Measurements from ENCODE around the gene PLPPR2. TPM values are rescaled to one million over a fixed set of nuclear protein-coding genes. Genes with fewer than 3 reads are reported as not detected.
"Not testable (repeated sequence)": the region's sequence is repeated elsewhere in the genome, so short reads cannot be mapped to it uniquely, and the experiment has no call there.

PLPPR2 gene
- total RNA-seq, 1 donor from 2014 or later, result 17.7 TPM

- ATAC-seq (no peak), DNase-seq (ENCODE audit: missing footprints) (no peak)
- intact Hi-C loops (cut with DNase I), result no loop called here
These were observed 9.2 kb downstream of the PLPPR2 start for GRCh38 chr19:11364296-11364904.

- intact Hi-C loops (cut with DNase I), result no loop called here
- ATAC-seq (no peak), DNase-seq (ENCODE audit: missing footprints) (no peak)
These were observed 9.7 kb downstream of the PLPPR2 start for GRCh38 chr19:11364935-11365334.

DNA sequence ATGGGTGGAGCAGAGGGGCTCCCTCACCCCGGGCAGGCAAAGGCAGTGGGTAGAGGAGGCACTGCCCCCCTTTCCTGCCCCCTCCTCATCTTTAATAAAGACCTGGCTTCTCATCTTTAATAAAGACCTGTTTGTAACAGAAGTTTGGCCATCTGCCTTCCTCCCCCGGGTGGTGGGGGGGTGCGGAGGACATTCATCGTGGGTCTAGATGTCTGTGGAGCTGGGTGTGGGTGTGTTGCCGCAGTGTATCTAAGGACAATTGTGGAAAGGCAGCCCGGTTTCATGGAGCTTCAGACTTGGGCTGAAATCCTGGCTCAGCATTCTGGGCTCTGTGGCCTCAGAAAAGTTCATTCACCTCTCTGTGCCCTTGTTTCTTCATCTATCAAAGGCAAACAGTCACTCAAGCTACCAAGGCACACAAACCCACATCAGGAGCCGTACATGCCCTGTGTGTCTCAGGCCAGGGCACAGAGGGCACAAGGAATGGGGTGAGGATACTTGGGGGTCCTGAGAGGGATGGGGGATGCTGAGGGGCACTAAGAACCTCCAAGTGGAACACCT, 10.4 kb downstream of the PLPPR2 start:
- intact Hi-C loops (cut with DNase I), result no loop called here
- ATAC-seq (no peak), DNase-seq (ENCODE audit: missing footprints) (no peak)

GRCh38 chr19:11367528-11367927, 12.3 kb downstream of the PLPPR2 start:
- ATAC-seq (no peak), DNase-seq (ENCODE audit: missing footprints) (no peak)
- intact Hi-C loops (cut with DNase I), result no loop called here

- ATAC-seq, result no peak
- DNase-seq (ENCODE audit: missing footprints), result no peak
- intact Hi-C loops (cut with DNase I), result loop anchor here (5.0 kb wide), 1 partner anchor 132 kb away; no protein-coding TSS in a partner anchor
These were observed 15.5 kb downstream of the PLPPR2 start for GRCh38 chr19:11370744-11371143.

DNA sequence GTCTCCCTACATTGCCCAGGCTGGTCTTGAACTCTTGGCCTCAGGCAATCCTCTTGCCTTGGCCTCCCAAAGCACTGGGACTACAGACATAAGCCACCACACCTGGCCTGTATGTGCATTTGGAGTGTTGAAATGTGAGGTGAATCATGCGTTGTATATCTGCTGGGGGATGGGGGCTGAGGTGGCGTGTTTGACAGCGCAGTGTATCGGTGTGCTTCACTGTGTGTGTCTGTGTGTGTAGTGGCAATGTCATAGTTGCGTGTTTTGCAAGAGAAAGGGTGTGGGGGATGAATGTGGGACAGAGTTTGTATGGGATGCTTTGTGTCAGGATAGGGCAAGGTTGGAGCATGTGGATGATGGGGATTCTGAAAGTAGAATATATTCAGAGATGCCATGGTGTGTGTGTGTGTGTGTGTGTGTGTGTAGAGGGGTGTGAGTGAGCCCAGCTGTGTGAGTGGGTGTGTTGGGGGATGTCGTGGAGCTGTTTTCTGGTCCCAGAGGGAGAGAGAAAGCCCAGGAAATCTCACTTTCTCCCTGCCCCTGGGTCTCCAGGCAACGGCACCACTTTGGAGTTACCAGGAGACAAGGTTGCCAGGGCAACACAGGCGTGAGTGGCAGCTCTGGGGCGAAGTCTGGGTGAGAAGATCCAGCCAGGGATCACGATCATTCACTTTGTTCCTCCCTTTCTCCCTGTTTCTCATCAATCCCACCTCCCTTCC, 18.1 kb downstream of the PLPPR2 start:
- intact Hi-C loops (cut with DNase I), result loop anchor here (5.0 kb wide), 1 partner anchor 129 kb away; no protein-coding TSS in a partner anchor
- DNase-seq (ENCODE audit: missing footprints), result no peak
- no peak for ATAC-seq

DNA sequence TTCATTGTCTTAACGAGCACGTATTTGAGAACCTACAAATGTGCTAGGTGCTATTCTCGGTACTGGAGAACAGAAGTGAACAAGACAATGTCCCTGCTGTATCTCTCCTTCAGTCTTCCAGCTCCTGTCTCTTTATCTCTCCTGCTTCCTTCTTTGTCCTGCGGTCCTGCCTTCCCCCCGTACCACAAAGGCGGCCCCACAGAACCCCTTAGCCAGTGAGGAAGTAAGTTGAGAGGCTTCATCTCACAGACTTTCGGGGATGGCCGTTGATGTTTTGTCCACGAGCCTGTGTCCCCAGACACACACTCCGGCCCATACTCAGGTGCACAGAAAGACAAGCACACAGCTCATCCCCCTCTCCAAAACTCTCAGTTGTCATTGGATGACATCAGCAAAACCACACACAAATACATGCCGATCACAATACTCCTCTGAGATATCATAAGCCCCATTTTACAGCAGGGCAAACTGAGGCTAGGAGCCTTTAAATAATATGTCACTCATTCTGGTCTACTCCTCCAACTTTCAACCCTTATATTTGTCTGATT, 18.7 kb downstream of the PLPPR2 start:
- no peak for DNase-seq (ENCODE audit: missing footprints)
- intact Hi-C loops (cut with DNase I), result loop anchor here (2.0 to 5.0 kb wide), 3 partner anchors 27 to 128 kb away; partner anchors contain the start of genes CCDC159, ODAD3, PRKCSH and TMEM205
- no peak for ATAC-seq

GRCh38 chr19:11374433-11375142, 19.4 kb downstream of the PLPPR2 start, which contains the start of gene SWSAP1:
Gene SWSAP1 (plus strand): TSS chr19:11374666. CDS start chr19:11374681, 15 bp downstream.
- DNase-seq (ENCODE audit: missing footprints) (peak; percentile 99), ATAC-seq (peak; percentile 97)
- intact Hi-C loops (cut with DNase I), result loop anchor here (2.0 to 5.0 kb wide), 4 partner anchors 28 to 128 kb away; partner anchors contain the start of genes CCDC159, ODAD3, PRKCSH and TMEM205

- no peak for DNase-seq (ENCODE audit: missing footprints)
- ATAC-seq, result no peak
- intact Hi-C loops (cut with DNase I), result loop anchor here (2.0 to 5.0 kb wide), 3 partner anchors 29 to 72 kb away; partner anchors contain the start of genes CCDC159, ODAD3, PRKCSH and TMEM205
These were observed 20.1 kb downstream of the PLPPR2 start for GRCh38 chr19:11375143-11375948.

DNA sequence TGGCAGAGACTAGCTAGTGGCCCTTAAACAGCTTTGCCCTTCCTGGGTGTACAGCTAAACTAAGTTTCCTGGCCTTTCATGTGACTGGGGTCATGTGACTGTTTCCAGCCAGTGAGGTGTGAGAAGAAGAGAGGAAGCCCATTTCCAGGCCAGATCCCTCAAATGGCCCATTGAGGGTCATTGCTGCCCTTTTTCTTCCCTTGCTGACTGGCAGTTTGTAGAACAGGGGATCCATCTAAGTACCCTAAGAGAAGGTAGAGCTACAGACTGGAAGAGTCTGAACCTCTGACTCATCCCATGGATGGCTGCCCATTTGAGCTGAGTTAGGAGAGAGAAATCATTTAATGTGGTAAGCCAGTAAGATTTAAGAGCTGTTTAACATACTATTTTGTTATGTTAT, 22.0 kb downstream of the PLPPR2 start:
- DNase-seq (ENCODE audit: missing footprints), result no peak
- ATAC-seq, result no peak
- intact Hi-C loops (cut with DNase I), result loop anchor here (5.0 kb wide), 1 partner anchor 70 kb away; no protein-coding TSS in a partner anchor

DNA sequence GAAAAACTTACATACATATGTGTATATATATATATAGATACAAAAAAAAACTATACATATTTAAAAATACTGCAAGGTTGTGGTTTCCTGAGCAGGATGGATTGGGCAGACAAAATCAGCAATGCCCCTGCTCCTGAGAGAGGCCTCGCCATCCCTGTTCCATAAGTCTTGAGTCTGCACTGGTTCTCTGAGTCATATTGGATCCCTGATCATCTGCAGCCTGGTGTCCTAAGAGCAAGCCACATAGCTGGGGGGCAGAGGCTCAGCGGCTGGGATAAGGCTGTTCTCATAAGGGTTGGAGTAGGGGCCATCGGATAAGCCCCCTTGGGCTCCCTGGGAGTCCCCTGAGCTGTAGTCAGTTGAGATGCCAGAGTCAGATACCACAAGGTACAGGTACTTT, 22.5 kb downstream of the PLPPR2 start:
- ATAC-seq, result no peak
- intact Hi-C loops (cut with DNase I), result loop anchor here (5.0 kb wide), 1 partner anchor 70 kb away; no protein-coding TSS in a partner anchor
- no peak for DNase-seq (ENCODE audit: missing footprints)

GRCh38 chr19:11378319-11379189, 23.3 kb downstream of the PLPPR2 start:
- DNase-seq (ENCODE audit: missing footprints), result no peak
- intact Hi-C loops (cut with DNase I), result loop anchor here (5.0 kb wide), 1 partner anchor 69 kb away; no protein-coding TSS in a partner anchor
- ATAC-seq, result no peak

GRCh38 chr19:11379269-11379845, 24.1 kb downstream of the PLPPR2 start:
- ATAC-seq; DNase-seq (ENCODE audit: missing footprints): not testable (repeated sequence)
- intact Hi-C loops (cut with DNase I), result loop anchor here (5.0 kb wide), 1 partner anchor 68 kb away; no protein-coding TSS in a partner anchor

DNA sequence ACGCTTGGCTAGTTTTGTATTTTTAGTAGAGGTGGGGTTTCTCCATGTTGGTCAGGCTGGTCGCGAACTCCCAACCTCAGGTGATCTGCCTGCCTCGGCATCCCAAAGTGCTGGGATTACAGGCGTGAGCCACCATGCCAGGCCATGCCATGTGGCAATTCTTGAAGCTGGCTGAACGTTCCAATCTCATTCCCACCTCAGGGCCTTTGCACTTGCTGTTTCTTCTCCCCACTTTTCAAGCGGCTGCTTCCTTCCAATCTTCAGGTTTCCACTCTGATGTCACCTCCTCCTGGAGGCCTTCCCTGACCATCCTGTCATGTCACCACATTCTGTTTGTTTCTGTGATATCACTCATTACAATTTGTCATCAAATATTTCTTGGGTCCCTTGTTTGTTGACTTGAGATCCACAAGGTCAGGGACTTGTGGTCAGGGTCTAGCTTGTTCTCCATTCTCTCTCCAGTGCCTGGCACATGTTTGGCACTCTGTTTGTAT, 24.7 kb downstream of the PLPPR2 start:
- no peak for ATAC-seq
- intact Hi-C loops (cut with DNase I), result loop anchor here (2.0 to 5.0 kb wide), 4 partner anchors 67 to 241 kb away; partner anchors contain the start of gene ELAVL3
- no peak for DNase-seq (ENCODE audit: missing footprints)

GRCh38 chr19:11380653-11381537, 25.7 kb downstream of the PLPPR2 start:
- DNase-seq (ENCODE audit: missing footprints), result peak; percentile 95
- peak; percentile 88 for ATAC-seq
- intact Hi-C loops (cut with DNase I), result loop anchor here (2.0 to 5.0 kb wide), 3 partner anchors 89 to 242 kb away; partner anchors contain the start of gene ELAVL3

All from Right ventricle myocardium inferior (tissue), 1 donor.